GM03348 (cell line): ENCODE data around the gene LRP3.
"Not testable (repeated sequence)": the region's sequence is repeated elsewhere in the genome, so short reads cannot be mapped to it uniquely, and the experiment has no call there.

ENCODE experiments used
- DNase-seq: peaks from one replicate; pipeline ENCODE4 v3.0.0; 2012; ENCODE audit warnings: low spot score

The LRP3 gene

GRCh38 chr19:33217881-33218280 is 23.8 kb downstream of the LRP3 start:
- no peak for DNase-seq

- no peak for DNase-seq
Measured at GRCh38 chr19:33219261-33219815, 25.2 kb downstream of the LRP3 start.

- DNase-seq = no peak
Measured at GRCh38 chr19:33220115-33220514, 26.0 kb downstream of the LRP3 start.

- no peak for DNase-seq
Measured at GRCh38 chr19:33220735-33221134, 26.6 kb downstream of the LRP3 start.

- DNase-seq = no peak
Measured at GRCh38 chr19:33221638-33222037, 27.5 kb downstream of the LRP3 start.

- not testable (repeated sequence) for DNase-seq
Measured at GRCh38 chr19:33222255-33222654, 28.1 kb downstream of the LRP3 start.

GRCh38 chr19:33224694-33225457 is 30.7 kb downstream of the LRP3 start:
- no peak for DNase-seq

GRCh38 chr19:33225458-33225926 is 31.4 kb downstream of the LRP3 start, which contains the start of gene SLC7A10:
Gene SLC7A10 (minus strand): TSS chr19:33225850. CDS start chr19:33225703, 147 bp downstream.
- no peak for DNase-seq

GRCh38 chr19:33226550-33227241 is 32.6 kb downstream of the LRP3 start:
- DNase-seq = no peak

GRCh38 chr19:33227242-33227650 is 33.1 kb downstream of the LRP3 start:
- no peak for DNase-seq

GRCh38 chr19:33227870-33228599 is 33.9 kb downstream of the LRP3 start:
- DNase-seq = no peak

- no peak for DNase-seq
Measured at GRCh38 chr19:33229962-33230361, 35.8 kb downstream of the LRP3 start.

- peak; percentile 61 for DNase-seq
Measured at GRCh38 chr19:33231511-33231910, 37.4 kb downstream of the LRP3 start.

GRCh38 chr19:33232656-33233055 is 38.5 kb downstream of the LRP3 start:
- DNase-seq = no peak

GRCh38 chr19:33233056-33233873 is 39.1 kb downstream of the LRP3 start:
- no peak for DNase-seq

GRCh38 chr19:33234092-33234491 is 40.0 kb downstream of the LRP3 start:
- DNase-seq = no peak

- no peak for DNase-seq
Measured at GRCh38 chr19:33234736-33235135, 40.6 kb downstream of the LRP3 start.

- DNase-seq = peak; percentile 90
Measured at GRCh38 chr19:33235269-33235995, 41.3 kb downstream of the LRP3 start.

GRCh38 chr19:33235996-33236350 is 41.8 kb downstream of the LRP3 start:
- no peak for DNase-seq

- no peak for DNase-seq
Measured at GRCh38 chr19:33236696-33237390, 42.7 kb downstream of the LRP3 start.
